GM21360 (cell line): ENCODE measurements around the gene SF3B2.
"Not testable (repeated sequence)": the region's sequence is repeated elsewhere in the genome, so short reads cannot be mapped to it uniquely, and the experiment has no call there.

Experiments used
- ATAC-seq: cut with Tn5 transposase; IDR thresholded peaks from one replicate; pipeline ENCODE4 v1.9.1; 2021; ENCODE audit warnings: mild to moderate bottlenecking, moderate library complexity; ENCODE audit not compliant: unreplicated experiment

The SF3B2 gene

DNA sequence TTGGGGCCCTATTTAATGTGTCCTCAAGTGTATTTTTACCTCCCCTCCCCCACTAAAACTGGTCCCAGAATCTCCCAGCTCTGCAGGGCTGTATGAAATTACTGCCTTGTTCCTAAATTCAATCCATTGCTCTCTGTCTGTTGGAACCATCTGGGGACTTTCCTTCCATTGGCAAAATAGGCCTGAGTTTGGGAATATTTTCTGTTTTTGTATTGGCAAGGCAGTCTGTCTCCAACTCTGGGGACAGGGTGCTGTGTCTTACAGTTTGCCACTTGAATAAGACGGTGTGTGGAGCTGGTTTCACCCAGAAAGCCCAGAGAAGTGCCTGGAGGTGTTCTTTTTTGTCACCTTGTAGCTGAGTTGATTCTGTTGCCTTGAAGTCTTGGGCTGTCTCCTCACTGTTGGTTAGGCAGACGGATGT is 19.2 kb downstream of the SF3B2 start:
- no peak for ATAC-seq

DNA sequence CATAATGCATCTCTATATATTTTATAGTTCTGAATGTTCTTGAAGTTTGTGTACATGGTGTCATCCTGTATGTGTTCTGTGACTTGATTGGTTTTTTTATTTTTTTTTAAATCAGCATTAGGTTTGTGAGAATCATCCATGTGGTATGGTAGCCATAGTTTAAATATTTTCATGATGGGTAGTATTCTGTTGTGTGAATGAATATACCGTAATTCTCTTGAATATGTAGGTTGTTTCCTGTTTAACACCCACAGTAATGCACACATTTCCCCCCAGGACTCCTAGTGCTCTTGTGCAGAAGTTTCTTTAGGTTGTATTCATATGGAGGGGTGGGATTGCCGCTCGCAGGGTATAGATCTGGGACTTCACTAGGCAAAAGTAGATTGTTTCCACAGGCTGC is 19.9 kb downstream of the SF3B2 start:
- ATAC-seq, result no peak

- no peak for ATAC-seq
Measured at GRCh38 chr11:66072518-66072917, 20.4 kb downstream of the SF3B2 start.

DNA sequence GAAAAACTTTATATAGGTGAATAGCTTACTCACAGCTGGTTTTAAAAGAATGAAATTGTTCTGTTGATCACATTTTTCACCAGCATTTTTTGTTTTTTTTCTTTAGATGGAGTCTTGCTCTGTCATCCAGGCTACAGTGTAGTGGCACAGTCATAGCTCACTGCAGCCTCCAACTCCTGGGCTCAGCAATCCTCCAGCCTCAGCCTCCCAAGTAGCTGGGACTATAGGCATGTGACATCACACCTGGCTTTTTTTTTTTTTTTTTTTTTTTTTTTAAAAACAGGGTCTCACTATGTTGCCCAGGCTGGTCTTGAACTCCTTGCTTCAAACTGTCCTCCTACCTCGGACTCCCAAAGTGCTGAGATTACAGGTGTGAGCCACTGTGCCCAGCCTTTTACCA is 21.5 kb downstream of the SF3B2 start:
- ATAC-seq, result no peak

- ATAC-seq, result no peak
Measured at GRCh38 chr11:66075273-66075672, 23.1 kb downstream of the SF3B2 start.

- ATAC-seq, result no peak
Measured at GRCh38 chr11:66076561-66076960, 24.4 kb downstream of the SF3B2 start.

- no peak for ATAC-seq
Measured at GRCh38 chr11:66077927-66078326, 25.8 kb downstream of the SF3B2 start.

DNA sequence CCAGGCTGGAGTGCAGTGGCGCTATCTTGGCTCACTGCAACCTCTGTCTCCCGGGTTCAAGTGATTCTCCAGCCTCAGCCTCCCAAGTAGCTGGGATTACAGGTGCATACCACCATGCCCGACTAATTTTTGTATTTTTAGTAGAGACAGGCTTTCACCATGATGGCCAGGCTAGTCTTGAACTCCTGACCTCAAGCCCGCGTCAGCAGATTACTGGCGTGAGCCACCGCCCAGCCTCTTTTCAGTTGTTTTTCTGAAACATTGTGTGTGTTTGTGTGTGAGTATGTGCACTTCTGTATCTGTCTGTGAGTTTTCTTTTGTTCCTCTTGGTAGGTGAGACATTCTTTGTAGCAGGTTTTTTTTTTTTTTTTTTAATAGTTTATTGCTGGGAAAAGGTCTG is 26.8 kb downstream of the SF3B2 start:
- not testable (repeated sequence) for ATAC-seq

GRCh38 chr11:66080055-66080817 is 28.1 kb downstream of the SF3B2 start:
- no peak for ATAC-seq

GRCh38 chr11:66081505-66081904 is 29.3 kb downstream of the SF3B2 start:
- ATAC-seq, result no peak

DNA sequence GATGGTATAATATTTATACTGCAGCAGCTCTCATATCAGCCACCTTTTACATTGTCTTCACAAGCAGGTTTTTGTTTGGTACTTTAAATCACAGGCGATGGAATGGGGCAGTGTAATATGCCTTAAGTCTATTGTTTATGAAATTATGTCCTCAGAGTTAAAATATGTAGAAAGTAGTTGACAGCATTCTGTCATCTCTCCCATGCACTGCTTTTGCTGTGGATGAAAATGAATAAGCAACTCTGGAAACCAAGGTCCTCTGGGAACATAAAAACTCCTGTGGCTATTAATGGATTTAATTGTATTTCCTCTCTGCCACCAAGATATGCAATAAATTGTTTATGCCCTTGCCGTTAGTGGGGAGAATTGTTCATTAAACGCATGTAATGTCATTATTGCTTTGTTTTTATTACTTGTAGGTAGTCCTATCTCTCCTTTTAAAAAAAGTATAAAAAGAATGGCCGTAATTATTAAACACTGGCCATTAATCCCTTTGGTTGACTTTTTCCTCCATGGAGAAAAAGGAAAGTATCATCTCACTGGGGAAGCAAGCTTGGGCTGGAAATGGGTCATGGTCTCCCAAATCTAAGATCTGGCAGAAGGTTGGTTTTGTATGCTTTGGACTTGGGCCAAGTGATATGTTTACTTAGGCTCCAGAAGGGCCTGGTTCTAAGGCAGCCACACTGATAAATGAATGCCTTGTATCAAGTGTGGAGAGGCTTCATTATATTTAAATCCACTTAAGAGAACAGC is 31.0 kb downstream of the SF3B2 start:
- no peak for ATAC-seq

DNA sequence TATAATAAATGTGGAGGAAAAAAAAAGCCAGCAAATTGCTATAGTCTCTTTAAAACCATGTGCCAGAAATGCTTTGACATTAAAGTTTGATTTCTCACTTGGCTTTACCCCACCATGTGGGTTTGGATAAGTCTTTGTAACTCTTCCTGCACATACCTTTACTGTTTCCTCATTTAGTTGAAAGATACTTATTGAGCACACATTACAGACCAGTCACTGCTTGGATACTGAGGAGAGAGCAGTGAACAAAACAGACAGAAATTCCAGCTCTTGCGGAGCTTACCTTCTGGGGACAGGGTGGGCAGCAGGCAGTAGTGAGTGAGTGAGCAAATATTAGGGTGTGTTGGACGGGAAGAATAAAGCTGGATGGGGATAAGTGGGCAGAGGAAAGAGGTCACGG is 31.6 kb downstream of the SF3B2 start:
- ATAC-seq, result no peak

- ATAC-seq, result no peak
Measured at GRCh38 chr11:66084821-66085475, 32.8 kb downstream of the SF3B2 start.

DNA sequence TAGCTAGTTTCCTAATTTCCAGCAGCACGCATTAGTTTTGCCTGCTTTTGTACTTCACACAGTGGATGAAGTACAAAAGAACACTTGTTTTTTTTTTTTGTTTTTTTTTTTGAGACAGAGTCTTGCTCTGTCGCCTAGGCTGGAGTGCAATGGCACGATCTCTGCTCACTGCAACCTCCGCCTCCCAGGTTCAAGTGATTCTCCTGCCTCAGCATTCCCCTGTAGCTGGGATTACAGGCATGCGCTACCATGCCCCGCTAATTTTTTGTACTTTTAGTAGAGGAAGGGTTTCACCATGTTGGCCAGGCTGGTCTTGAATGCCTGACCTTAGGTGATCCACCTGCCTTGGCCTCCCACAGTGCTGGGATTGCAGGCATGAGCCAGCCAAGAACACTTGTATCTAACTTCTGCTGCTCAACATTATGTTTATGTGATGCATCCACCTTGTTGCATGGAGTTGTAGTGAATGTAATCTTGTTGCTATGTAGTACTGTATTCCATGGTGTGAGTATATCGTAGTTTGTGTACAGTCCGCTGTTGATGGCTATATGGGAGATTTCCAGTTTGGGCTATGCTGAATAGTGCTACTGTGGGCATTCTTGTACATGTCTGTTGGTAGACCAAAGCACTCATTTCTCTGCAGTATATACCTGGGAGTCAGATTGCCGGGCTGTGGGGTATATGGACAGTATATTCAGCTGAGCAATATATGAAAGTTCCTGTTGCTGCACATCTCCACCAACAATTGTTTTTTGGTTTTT is 35.2 kb downstream of the SF3B2 start:
- no peak for ATAC-seq

GRCh38 chr11:66089067-66089466 is 36.9 kb downstream of the SF3B2 start:
- no peak for ATAC-seq

GRCh38 chr11:66090288-66090687 is 38.1 kb downstream of the SF3B2 start:
- no peak for ATAC-seq

DNA sequence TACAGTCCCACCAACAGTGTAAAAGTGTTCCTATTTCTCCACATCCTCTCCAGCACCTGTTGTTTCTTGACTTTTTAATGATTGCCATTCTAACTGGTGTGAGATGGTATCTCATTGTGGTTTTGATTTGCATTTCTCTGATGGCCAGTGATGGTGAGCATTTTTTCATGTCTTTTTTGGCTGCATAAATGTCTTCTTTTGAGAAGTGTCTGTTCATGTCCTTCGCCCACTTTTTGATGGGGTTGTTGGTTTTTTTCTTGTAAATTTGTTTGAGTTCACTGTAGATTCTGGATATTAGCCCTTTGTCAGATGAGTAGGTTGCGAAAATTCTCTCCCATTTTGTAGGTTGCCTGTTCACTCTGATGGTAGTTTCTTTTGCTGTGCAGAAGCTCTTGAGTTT is 40.0 kb downstream of the SF3B2 start:
- ATAC-seq, result not testable (repeated sequence)

DNA sequence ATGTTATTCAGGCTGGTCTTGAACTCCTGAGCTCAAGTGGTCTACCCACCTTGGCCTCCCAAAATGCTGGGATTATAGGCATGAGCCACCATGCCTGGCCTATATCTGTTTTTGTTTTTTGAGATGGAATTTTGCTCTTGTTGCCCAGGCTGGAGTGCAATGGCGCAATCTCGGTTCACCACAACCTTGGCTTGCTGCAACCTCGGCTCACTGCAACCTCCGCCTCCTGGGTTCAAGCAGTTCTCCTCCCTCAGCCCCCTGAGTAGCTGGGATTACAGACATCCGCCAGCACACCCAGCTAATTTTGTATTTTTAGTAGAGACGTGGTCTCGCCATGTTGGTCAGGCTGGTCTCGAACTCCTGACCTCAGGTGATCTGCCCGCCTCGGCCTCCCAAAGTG is 47.6 kb downstream of the SF3B2 start:
- not testable (repeated sequence) for ATAC-seq

DNA sequence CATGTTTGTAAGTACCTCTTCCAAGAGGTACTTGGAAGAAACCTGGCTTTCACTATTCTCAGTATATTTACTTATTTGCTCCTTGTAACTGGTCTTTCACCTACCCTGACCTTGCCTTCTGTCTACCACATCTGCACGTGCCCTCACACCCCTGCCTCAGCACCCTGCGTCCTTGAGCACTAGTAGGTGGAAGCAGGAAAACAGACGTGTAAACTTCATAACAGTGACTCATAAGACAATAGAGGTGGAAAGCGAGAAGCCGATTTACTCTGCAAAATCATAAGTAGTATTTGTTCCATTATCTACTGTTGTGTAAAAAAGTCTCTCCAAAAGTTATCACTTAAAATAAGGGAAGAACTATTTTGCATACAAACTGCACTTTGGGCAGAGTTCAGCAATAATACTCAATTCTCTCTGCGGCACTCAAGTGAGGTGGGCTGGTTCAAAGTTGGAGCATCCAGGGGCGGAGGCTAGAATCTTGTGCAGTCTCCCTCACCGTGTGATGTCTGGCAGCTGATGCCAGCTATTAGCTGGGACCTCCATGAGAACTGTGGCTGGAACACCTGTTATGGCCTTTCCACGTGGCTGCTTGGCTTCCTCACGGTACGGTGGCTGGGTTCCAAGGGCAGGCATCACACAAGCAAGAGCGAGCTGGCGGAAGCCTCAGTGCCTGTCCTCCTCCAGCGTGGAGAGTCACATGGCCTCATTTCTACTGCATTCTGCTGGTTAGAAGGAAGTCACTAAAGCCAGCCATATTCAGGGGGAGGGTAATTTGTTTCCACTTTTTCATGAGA is 48.3 kb downstream of the SF3B2 start:
- ATAC-seq, result peak; percentile 70

DNA sequence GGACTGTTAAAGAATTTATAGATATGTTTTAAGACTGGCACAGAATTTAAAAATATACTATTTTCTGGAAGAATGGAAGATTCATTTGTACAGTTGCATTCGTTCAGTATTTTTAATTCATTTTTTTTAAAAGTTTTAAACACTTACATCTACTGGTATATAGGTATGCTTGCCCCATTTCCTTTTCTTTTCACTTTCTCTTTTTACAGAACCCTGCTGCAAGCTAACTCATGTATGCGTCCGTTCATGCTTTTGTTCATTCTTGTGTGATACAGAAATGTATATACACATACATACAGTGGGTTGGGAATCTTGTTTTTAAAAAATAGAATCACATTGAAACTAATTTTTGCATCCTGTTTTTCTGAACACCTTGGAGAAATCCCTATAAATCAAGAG is 48.9 kb downstream of the SF3B2 start:
- no peak for ATAC-seq
